Calu3 (cell line): ENCODE results near the gene DCAF17. TPM values are rescaled to one million over a fixed set of nuclear protein-coding genes. Genes with fewer than 3 reads are reported as not detected.
A peak's percentile ranks its signal among the peaks of the same experiment; 100 is the strongest.

Experiments
- BruUV-seq: library from RNA; stranded (reverse); fragments of 400-500 nt; replicated peaks from 2 replicates; lab custom pipeline; 2021; lab: Mats Ljungman, UMichigan
- CTCF ChIA-PET: fragments of 300-600 bp; sonication (Branson Sonifier 250); formaldehyde crosslinking; loops from one replicate; lab custom pipeline; 2022; ENCODE audit warnings: antibody characterized with exemption; lab: Charles Lee
- DNase-seq: peaks from one replicate; pipeline ENCODE4 v3.0.0; 2022
- H3K27ac Mint-ChIP-seq: one replicate; pipeline ENCODE4 v1.8.0; 2022; ENCODE audit warnings: mixed read lengths; ENCODE audit not compliant: unreplicated experiment
- H3K27me3 Mint-ChIP-seq: one replicate; pipeline ENCODE4 v1.8.0; 2022; ENCODE audit warnings: mixed read lengths; ENCODE audit not compliant: unreplicated experiment
- H3K36me3 Mint-ChIP-seq: one replicate; pipeline ENCODE4 v1.8.0; 2022; ENCODE audit warnings: mild to moderate bottlenecking, moderate library complexity, mixed read lengths; ENCODE audit not compliant: insufficient read depth, unreplicated experiment
- H3K4me1 Mint-ChIP-seq: one replicate; pipeline ENCODE4 v1.8.0; 2022; ENCODE audit warnings: mild to moderate bottlenecking, low read depth, mixed read lengths; ENCODE audit not compliant: unreplicated experiment
- H3K4me3 Mint-ChIP-seq: one replicate; pipeline ENCODE4 v1.8.0; 2022; ENCODE audit warnings: mild to moderate bottlenecking, low read depth, moderate library complexity, mixed read lengths; ENCODE audit not compliant: unreplicated experiment
- H3K9me3 Mint-ChIP-seq: one replicate; pipeline ENCODE4 v1.8.0; 2022; ENCODE audit warnings: low read depth, mixed read lengths; ENCODE audit not compliant: unreplicated experiment
- intact Hi-C: fragments of 100-400 bp; cut with micrococcal nuclease; formaldehyde crosslinking; loops from one replicate; pipeline ENCODE4 v1.10.0; 2022; ENCODE audit not compliant: unreplicated experiment
- total RNA-seq: library from RNA; stranded (reverse); gene quantifications from 2 replicates; pipeline ENCODE4 v1.2.3, GENCODE V29; 2022
- TF ChIP-seq, protein P1 (sequence below): fragments of 200-600 bp; IDR thresholded peaks from one replicate; pipeline ENCODE4 v1.8.0; 2022; ENCODE audit warnings: antibody characterized with exemption; ENCODE audit not compliant: unreplicated experiment

DCAF17 gene
- total RNA-seq, 1 experiment from 2014 or later: 11.9 TPM

DNA sequence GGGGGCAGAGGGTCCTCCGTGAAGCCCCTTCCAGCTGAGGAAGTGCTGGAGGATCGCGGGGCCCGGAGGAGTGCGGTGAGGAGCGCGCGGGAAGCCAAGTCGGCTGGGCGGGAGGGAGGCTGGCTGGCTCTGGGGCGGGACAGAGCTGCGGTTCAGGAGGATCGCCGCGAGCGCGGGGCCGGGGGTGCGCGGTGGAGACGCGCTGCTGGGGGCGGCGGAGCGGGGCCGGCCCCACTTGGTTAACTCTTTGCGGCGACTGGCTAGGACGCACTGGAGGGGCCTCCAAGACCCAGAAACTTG is 88.7 kb downstream of the DCAF17 start:
- BruUV-seq: no TSS peak
- Mint-ChIP-seq H3K9me3 (no peaks in the 10 kb centered on the region), H3K36me3 (peaks cover 22% of the 10 kb centered on the region), H3K27me3 (peaks cover 84% of the 10 kb centered on the region), H3K4me3 (peak overlapping the region; percentile 78), H3K27ac (no peak overlapping the region), H3K4me1 (no peaks in the 10 kb centered on the region)
- intact Hi-C loops: no loop called here
- DNase-seq: peak; percentile 13
- CTCF ChIA-PET: no interaction called here
- TF ChIP-seq, protein P1, sequence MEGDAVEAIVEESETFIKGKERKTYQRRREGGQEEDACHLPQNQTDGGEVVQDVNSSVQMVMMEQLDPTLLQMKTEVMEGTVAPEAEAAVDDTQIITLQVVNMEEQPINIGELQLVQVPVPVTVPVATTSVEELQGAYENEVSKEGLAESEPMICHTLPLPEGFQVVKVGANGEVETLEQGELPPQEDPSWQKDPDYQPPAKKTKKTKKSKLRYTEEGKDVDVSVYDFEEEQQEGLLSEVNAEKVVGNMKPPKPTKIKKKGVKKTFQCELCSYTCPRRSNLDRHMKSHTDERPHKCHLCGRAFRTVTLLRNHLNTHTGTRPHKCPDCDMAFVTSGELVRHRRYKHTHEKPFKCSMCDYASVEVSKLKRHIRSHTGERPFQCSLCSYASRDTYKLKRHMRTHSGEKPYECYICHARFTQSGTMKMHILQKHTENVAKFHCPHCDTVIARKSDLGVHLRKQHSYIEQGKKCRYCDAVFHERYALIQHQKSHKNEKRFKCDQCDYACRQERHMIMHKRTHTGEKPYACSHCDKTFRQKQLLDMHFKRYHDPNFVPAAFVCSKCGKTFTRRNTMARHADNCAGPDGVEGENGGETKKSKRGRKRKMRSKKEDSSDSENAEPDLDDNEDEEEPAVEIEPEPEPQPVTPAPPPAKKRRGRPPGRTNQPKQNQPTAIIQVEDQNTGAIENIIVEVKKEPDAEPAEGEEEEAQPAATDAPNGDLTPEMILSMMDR: no peak

DNA sequence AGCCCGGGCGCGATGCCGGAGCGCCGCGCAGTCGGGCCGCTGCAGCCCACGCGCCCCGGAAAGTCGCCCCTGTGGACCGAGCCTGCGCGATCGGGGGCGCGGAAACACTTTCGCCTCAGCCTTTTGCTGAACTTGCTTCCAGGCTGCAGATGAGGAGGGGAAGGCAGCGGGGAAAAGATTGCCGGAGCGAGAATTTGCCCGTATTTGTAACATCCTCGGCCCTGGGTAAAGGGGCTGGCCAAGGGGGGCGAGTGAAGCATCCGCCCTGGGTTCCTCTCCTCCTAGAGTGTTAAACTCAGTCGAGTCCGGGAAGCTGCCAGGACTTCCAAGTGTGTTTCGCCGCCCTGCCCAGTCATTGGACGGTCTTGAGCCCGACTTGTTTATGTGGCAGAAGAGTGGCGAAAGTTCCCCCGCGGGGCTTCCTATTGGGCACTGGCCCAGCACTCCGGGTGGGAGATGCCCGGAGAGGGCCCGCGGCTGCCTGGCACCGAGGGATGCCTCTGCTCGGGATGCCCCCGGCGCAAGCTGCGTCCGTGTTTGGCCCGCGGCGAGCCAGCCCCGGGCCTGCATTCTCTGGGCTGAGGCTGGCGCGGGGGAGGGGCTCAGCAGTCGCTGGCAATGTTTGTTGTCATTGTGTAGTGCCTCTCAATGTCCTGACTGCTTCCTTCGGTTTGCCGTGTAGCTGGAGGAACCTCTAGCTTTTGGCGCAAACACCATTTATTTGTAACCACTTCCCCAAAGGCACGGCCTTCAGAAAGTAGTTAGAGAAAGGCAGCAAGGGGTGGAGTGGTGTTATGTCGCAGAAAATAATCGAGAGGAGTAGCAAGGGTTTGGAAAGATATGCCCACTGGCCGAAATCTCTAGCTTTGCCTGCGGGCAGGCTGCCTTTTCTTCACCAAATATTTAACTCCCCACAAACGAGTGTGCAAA is 89.3 kb downstream of the DCAF17 start:
- peaks cover 84% of the 10 kb centered on the region for H3K27me3 Mint-ChIP-seq
- H3K4me1 Mint-ChIP-seq: no peaks in the 10 kb centered on the region
- intact Hi-C loops: no loop called here
- no peak overlapping the region for H3K27ac Mint-ChIP-seq
- peak overlapping the region; percentile 78 for H3K4me3 Mint-ChIP-seq
- H3K9me3 Mint-ChIP-seq: no peaks in the 10 kb centered on the region
- H3K36me3 Mint-ChIP-seq: peaks cover 22% of the 10 kb centered on the region
- BruUV-seq: no TSS peak
- DNase-seq: peak; percentile 41
- TF ChIP-seq, protein P1: no peak
- CTCF ChIA-PET: no interaction called here

DNA sequence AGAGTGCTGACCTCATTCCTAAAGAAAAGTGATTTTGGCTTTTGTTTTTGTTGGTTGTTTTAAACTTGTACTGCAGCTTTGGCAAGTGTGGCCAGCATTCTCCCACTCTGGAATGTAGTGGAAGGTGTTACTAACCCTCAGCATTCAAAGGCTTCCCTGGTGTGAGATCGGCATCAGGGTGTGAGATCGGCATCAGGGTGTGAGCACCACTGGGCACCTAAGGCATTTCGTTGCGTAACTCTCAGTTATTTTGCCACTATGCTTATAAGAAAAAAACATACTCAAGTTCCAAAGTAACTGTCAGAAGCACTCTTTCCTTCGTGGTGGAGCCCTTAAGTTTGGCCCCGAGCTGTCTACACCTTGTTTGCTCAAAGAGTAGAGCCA is 90.0 kb downstream of the DCAF17 start:
- Mint-ChIP-seq H3K4me3 (peak overlapping the region; percentile 78), H3K9me3 (no peaks in the 10 kb centered on the region), H3K27me3 (peaks cover 84% of the 10 kb centered on the region), H3K4me1 (no peaks in the 10 kb centered on the region), H3K36me3 (peaks cover 22% of the 10 kb centered on the region), H3K27ac (no peak overlapping the region)
- intact Hi-C loops: no loop called here
- DNase-seq: peak; percentile 13
- no TSS peak for BruUV-seq
- TF ChIP-seq, protein P1: no peak
- CTCF ChIA-PET: no interaction called here

DNA sequence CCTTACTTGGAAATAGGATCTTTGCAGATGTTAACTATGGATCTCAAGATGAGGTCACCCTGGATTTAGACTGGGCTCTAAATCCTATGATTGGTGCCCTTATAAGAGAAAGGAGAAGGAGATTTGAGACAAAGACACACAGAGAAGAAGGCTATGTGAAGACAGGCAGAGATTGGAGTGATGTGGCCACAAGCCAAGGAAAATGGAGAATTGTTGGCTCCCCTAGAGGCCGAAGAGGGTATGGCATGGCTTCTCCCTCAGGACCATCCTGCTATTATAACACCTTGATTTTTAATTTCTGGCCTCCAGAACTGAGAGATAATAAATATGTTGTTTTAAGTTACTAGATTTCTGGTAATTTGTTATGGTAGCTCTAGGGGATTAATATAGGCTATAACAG is 95.9 kb downstream of the DCAF17 start:
- DNase-seq: peak; percentile 28
- no peaks in the 10 kb centered on the region for H3K36me3 Mint-ChIP-seq
- BruUV-seq: no TSS peak
- H3K4me3 Mint-ChIP-seq: no peak overlapping the region
- H3K27ac Mint-ChIP-seq: no peak overlapping the region
- H3K9me3 Mint-ChIP-seq: peaks cover 2% of the 10 kb centered on the region
- intact Hi-C loops: no loop called here
- CTCF ChIA-PET: interaction anchor here (0.7 kb wide), 1 partner anchor 293 kb away, joined by 5 read pairs; no protein-coding TSS in a partner anchor
- TF ChIP-seq, protein P1: peak; percentile 59
- no peaks in the 10 kb centered on the region for H3K4me1 Mint-ChIP-seq
- H3K27me3 Mint-ChIP-seq: peaks cover 71% of the 10 kb centered on the region
